Epithelial cell of proximal tubule (primary cell): Measurements from ENCODE around the gene RTRAF. TPM values are rescaled to one million over a fixed set of nuclear protein-coding genes. Genes with fewer than 3 reads are reported as not detected.

ENCODE experiments used
- DNase-seq: peaks from one replicate; pipeline ENCODE4 v3.0.0-alpha.2; 2011; ENCODE audit warnings: low read depth
- H3K4me3 ChIP-seq: 2 replicates; pipeline ENCODE4 v1.5.1; 2011; ENCODE audit warnings: low read depth, mild to moderate bottlenecking, low read length
- CTCF ChIP-seq: conservative IDR thresholded peaks from 2 replicates; pipeline ENCODE4 v1.5.1; 2012; ENCODE audit warnings: low read depth, mild to moderate bottlenecking, low read length
- total RNA-seq: library from RNA; depleted of rRNA; stranded (reverse); fragments of >200 nt; gene quantifications from 2 replicates; pipeline ENCODE4 v1.2.3, GENCODE V29; 2015

Gene RTRAF
- total RNA-seq, 1 donor from 2014 or later = 96.9 TPM

GRCh38 chr14:52046376-52046917 lies 57.1 kb downstream of the RTRAF start:
- H3K4me3 ChIP-seq = no peak overlapping the region
- DNase-seq = no peak
- no peak for TF ChIP-seq CTCF

GRCh38 chr14:52048116-52048515 lies 58.8 kb downstream of the RTRAF start:
- no peak for DNase-seq
- no peak overlapping the region for H3K4me3 ChIP-seq
- TF ChIP-seq CTCF = no peak

- no peak for TF ChIP-seq CTCF
- no peak for DNase-seq
- H3K4me3 ChIP-seq = no peak overlapping the region
These were observed 59.4 kb downstream of the RTRAF start for GRCh38 chr14:52048641-52049204.

- H3K4me3 ChIP-seq = no peak overlapping the region
- no peak for DNase-seq
- no peak for TF ChIP-seq CTCF
These were observed 59.9 kb downstream of the RTRAF start for GRCh38 chr14:52049271-52049670.

GRCh38 chr14:52049721-52050588 lies 60.6 kb downstream of the RTRAF start:
- H3K4me3 ChIP-seq = no peak overlapping the region
- no peak for DNase-seq
- no peak for TF ChIP-seq CTCF

- no peak for DNase-seq
- no peak overlapping the region for H3K4me3 ChIP-seq
- no peak for TF ChIP-seq CTCF
These were observed 61.9 kb downstream of the RTRAF start for GRCh38 chr14:52051251-52051650.
